Measurements from ENCODE around the gene PET117.

The PET117 gene

GRCh38 chr20:18139832-18140231, 2.2 kb downstream of the PET117 start:
- Histone ChIP-seq H3K27me3 (no peaks in the 10 kb centered on the region), H3K4me3 (no peak overlapping the region), H3K36me3 (peaks cover 10 to 20% (median 16%) of the 10 kb centered on the region in 3 donors), H3K27ac (no peak overlapping the region), H3K9me3 (no peaks in the 10 kb centered on the region), H3K4me1 (peaks cover 0 to 30% (median 21%) of the 10 kb centered on the region in 4 donors)
- TF ChIP-seq CTCF (IDR thresholded peaks at IDR 0.05) = no peak
- intact Hi-C loops (cut with DNase I; ENCODE audit: low total_unique reads) = loop anchor here (2.0 kb wide), 1 partner anchor 149 kb away; the partner anchor contains the start of gene ZNF133
- DNase-seq = no peak

DNA sequence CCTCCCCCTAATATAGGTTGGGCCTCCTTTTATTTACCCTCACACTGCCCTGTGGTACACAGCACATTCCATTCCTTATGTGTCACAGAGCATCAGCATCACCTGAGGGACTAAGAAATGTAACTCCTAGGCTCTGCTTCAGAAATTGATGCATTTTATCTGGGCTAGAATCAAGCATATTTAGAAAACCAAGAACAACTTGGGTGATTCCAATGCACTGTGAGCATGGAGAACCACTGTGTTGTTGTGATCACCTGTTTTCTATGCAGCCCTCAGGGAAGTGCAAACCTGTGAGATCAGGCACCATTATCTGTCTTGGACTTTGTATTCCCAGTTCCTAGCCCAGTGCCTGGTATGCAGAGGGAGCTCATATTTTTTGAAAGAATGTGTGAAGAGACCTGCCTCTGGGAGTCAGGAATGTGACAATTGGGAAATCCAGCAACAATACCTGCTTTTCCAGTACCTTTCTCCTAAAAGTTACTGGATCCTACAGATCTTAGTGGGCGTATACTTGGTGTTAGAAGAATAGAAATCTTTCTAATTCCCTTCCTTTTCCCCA, 7.0 kb downstream of the PET117 start:
- Histone ChIP-seq H3K4me3 (no peak overlapping the region), H3K27me3 (no peaks in the 10 kb centered on the region), H3K4me1 (peaks cover 0 to 14% (median 7%) of the 10 kb centered on the region in 4 donors), H3K27ac (no peak overlapping the region), H3K9me3 (no peaks in the 10 kb centered on the region), H3K36me3 (peaks cover 28 to 41% (median 34%) of the 10 kb centered on the region in 3 donors)
- TF ChIP-seq CTCF (IDR thresholded peaks at IDR 0.05) = no peak
- DNase-seq = no peak
- intact Hi-C loops (cut with DNase I; ENCODE audit: low total_unique reads) = no loop called here

GRCh38 chr20:18154342-18154741, 16.7 kb downstream of the PET117 start:
- DNase-seq = no peak
- Histone ChIP-seq H3K27ac (no peak overlapping the region), H3K4me3 (no peak overlapping the region), H3K36me3 (peaks cover 25 to 57% (median 32%) of the 10 kb centered on the region in 3 donors), H3K9me3 (no peaks in the 10 kb centered on the region), H3K27me3 (no peaks in the 10 kb centered on the region), H3K4me1 (no peaks in the 10 kb centered on the region)
- TF ChIP-seq CTCF (IDR thresholded peaks at IDR 0.05) = no peak
- intact Hi-C loops (cut with DNase I; ENCODE audit: low total_unique reads) = no loop called here

GRCh38 chr20:18156045-18156444, 18.4 kb downstream of the PET117 start:
- intact Hi-C loops (cut with DNase I; ENCODE audit: low total_unique reads) = no loop called here
- Histone ChIP-seq H3K27ac (no peak overlapping the region), H3K36me3 (peaks cover 40 to 62% (median 43%) of the 10 kb centered on the region in 3 donors), H3K27me3 (no peaks in the 10 kb centered on the region), H3K4me3 (no peak overlapping the region), H3K9me3 (no peaks in the 10 kb centered on the region), H3K4me1 (no peaks in the 10 kb centered on the region)
- TF ChIP-seq CTCF (IDR thresholded peaks at IDR 0.05) = no peak
- no peak for DNase-seq

GRCh38 chr20:18164356-18164755, 26.7 kb downstream of the PET117 start:
- peaks cover 0 to 6% (median 3%) of the 10 kb centered on the region in 4 donors for H3K4me1 ChIP-seq
- intact Hi-C loops (cut with DNase I; ENCODE audit: low total_unique reads) = no loop called here
- H3K9me3 ChIP-seq = no peaks in the 10 kb centered on the region
- H3K27me3 ChIP-seq = no peaks in the 10 kb centered on the region
- no peak overlapping the region for H3K4me3 ChIP-seq
- no peak for DNase-seq
- H3K27ac ChIP-seq = no peak overlapping the region
- TF ChIP-seq CTCF (IDR thresholded peaks at IDR 0.05) = no peak
- H3K36me3 ChIP-seq = peaks cover 35 to 56% (median 41%) of the 10 kb centered on the region in 3 donors
